Heart right ventricle (tissue), 16 donors: ENCODE measurements around the gene IL21R. TPM values are rescaled to one million over a fixed set of nuclear protein-coding genes. Genes with fewer than 3 reads are reported as not detected.
"Not testable (repeated sequence)": the region's sequence is repeated elsewhere in the genome, so short reads cannot be mapped to it uniquely, and the experiment has no call there.

Source experiments
- ATAC-seq, 8 donors: fragments of 200-7000 bp; cut with Tn5 transposase; one replicate each; pipeline ENCODE4 v1.9.1; 2020; ENCODE audit warnings: mild to moderate bottlenecking in 8 of 8, moderate library complexity in 8 of 8, moderate number of reproducible peaks in 1 of 8
- DNase-seq, 2 donors: peaks; one replicate each; pipeline ENCODE4 v3.0.0-alpha.2; 2020
- H3K27ac ChIP-seq, 10 donors: fragments of 200-600 bp; sonication (generic) in 2 of 10; one replicate each; pipeline versions ENCODE4 v1.5.0 to v1.8.0; 2020 to 2022; ENCODE audit warnings: mild to moderate bottlenecking in 3 of 10
- H3K27me3 ChIP-seq, 7 donors: fragments of 200-600 bp; one replicate each; pipeline ENCODE4 v1.8.0; 2021 to 2022; ENCODE audit warnings: mild to moderate bottlenecking in 2 of 7
- H3K36me3 ChIP-seq, 9 donors: fragments of 200-600 bp; sonication (generic) in 1 of 9; one replicate each; pipeline versions ENCODE4 v1.5.0 to v1.8.0; 2020 to 2022; ENCODE audit warnings: mild to moderate bottlenecking in 2 of 9
- H3K4me1 ChIP-seq, 9 donors: fragments of 200-600 bp; sonication (generic) in 1 of 9; one replicate each; pipeline versions ENCODE4 v1.5.0 to v1.8.0; 2020 to 2022; ENCODE audit warnings: mild to moderate bottlenecking in 4 of 9
- H3K4me3 ChIP-seq, 10 donors: fragments of 200-600 bp; sonication (generic) in 2 of 10; one replicate each; pipeline versions ENCODE4 v1.5.0 to v1.8.0; 2020 to 2022; ENCODE audit warnings: mild to moderate bottlenecking in 7 of 10, moderate library complexity in 2 of 10
- H3K9me3 ChIP-seq, 11 donors: fragments of 200-600 bp in 10 of 11; sonication (generic) in 2 of 11; one replicate each; pipeline versions ENCODE4 v1.5.0 to v1.8.0; 2013 to 2022; ENCODE audit warnings: mild to moderate bottlenecking in 2 of 11, control low read depth in 1 of 11, moderate library complexity in 1 of 11
- CTCF ChIP-seq, 9 donors: fragments of 200-600 bp; sonication (generic) in 2 of 9; IDR thresholded peaks; one replicate each; pipeline versions ENCODE4 v1.5.0 to v1.8.0; 2021 to 2022; ENCODE audit warnings: antibody characterized with exemption in 9 of 9, mild to moderate bottlenecking in 5 of 9, moderate library complexity in 1 of 9
- WGBS, 2 donors: extraction: QIAGEN DNeasy Blood & Tissue Kit; methylation state at CpG; one replicate each; pipeline ENCODE4 v1.1.7; 2013; ENCODE audit warnings: inconsistent platforms in 1 of 2; 5-methylcytosine and 5-hydroxymethylcytosine counted together
- intact Hi-C, 10 donors: fragments of 100-400 bp; cut with DNase I; formaldehyde crosslinking; loops; one replicate each; pipeline versions ENCODE4 v1.11.1 to v1.14.2; 2022
- polyA plus RNA-seq, 2 donors: library from polyadenylated mRNA; stranded (reverse); fragments of 200-250 nt; gene quantifications; one replicate each; pipeline ENCODE4 v1.2.3, GENCODE V29; 2013
- total RNA-seq, 10 donors: library from RNA; stranded (reverse); fragmentation: NEBNext Ultra II Directional in 3 of 10; extraction: Animal tissue kit (Norgen Biotek cat#: 25700) in 3 of 10; gene quantifications; one replicate each; pipeline versions ENCODE4 v1.2.1 to v1.2.4, GENCODE V29; 2021 to 2023
- donor health status: Arrhythmogenic right ventricular cardiomyopathy.
- donor health status: ischemic (EF 13 %, LVEDD 7.1; RV severe dilation, severe dysfunction).
- donor health status: healthy with polysubstance abuse.
- donor health status: DM: no; HTN: yes; CAD: no.
- donor health status: DM: no; HTN: no; CAD: no.
- donor health status: ischemic (EF 25% LVEDD 6.9; RV normal size, moderate dysfunction).
- donor health status: ischemic (EF 25% LVEDD 5.7; RV mildly dilated, moderate dysfunction).
- donor health status: healthy.
- donor health status: DM: yes; HTN: yes; CAD: no.
- donor health status: Ischemic cardiomyopathy.
- donor health status: ischemic (EF 35%, LVEDD 5.7; RV mildly dilated, moderate dysfunction).
- donor health status: nonischemic (EF 11% LVEDD 7.7; RV severe dilation, severe dysfunction).
- donor health status: DM: yes; HTN: yes; CAD: no.
- donor health status: PGD.
- donor health status: ischemic (EF 29% LVEDD 5.4; RV normal size, mild dysfunction).
- donor health status: nonischemic (EF 23%, LVEDD 6.1; RV moderate dilation, normal function).

IL21R gene
- total and polyA plus RNA-seq, 12 donors: 0.06 to 3.6 (median 0.14) TPM; not detected in 2

DNA sequence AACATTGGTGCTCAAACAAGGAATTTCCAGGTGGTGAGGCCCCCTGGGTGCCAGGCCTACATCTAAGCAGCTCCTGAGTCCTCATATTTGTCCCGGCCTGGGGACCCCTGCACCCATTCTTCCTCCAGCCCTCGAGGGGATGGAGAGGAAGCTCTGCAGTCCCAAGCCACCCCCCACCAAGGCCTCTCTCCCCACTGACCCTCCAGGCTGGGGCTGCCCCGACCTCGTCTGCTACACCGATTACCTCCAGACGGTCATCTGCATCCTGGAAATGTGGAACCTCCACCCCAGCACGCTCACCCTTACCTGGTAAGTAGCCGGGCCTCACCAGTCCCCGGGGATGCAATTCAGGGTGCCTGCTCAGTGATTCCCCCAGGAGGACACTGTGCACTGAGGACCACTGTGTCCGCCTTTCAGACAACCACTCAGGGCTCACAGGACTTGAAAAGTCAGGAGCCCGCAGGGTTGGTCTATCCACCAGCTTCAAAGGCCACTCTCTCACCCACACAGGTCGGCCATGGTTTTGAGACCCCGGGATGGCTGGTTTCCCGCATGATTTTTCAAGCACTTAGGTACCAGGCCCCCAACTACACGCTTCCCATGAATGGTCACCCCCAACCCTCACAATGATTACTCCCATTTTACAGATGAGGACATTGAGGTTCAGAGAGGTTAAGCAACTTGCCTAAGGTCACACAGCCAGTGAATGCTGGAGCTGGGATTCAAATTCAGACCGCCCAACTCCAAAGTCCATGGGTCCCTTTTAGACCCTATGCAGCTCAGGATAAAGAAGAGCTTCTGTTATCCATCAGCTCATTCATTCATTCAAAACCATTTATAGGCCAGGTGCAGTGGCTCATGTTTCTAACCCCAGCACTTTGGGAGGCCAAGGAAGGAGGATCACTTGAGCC is 32.4 kb downstream of the IL21R start:
- TF ChIP-seq CTCF (IDR thresholded peaks at IDR 0.05): no peak
- H3K36me3 ChIP-seq: peaks cover 0 to 26% (median 0%) of the 10 kb centered on the region in 9 donors
- no peak overlapping the region for H3K4me3 ChIP-seq
- WGBS, 2 donors: 86 to 87% methylated on average over 16 of the region's 16 CpGs
- ATAC-seq (no peak), DNase-seq (peak in 1 of 2 donors; percentile 2)
- peaks cover 0 to 21% (median 0%) of the 10 kb centered on the region in 9 donors for H3K4me1 ChIP-seq
- H3K27me3 ChIP-seq: peaks cover 0 to 53% (median 25%) of the 10 kb centered on the region in 7 donors
- intact Hi-C loops: no loop called here
- H3K27ac ChIP-seq: no peak overlapping the region
- H3K9me3 ChIP-seq: no peaks in the 10 kb centered on the region

DNA sequence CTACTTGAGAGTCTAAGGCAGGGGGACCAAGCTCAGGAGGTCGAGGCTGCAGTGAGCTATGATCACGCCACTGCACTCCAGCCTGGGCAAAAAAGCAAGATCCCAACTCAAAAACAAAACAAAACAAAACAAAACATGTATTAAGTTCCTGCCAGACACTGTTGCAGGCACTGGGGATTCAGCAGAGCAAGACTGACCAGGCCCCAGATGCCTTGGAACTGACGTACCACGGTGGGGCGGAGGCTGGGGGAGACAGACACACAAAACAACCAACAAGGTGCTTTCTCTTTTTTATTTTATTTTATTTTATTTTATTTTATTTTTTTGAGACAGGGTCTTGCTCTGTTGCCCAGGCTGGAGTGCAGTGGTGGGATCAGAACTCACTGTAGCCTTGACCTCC is 33.2 kb downstream of the IL21R start:
- H3K4me3 ChIP-seq, H3K27ac ChIP-seq, ATAC-seq, intact Hi-C loops, DNase-seq, H3K9me3 ChIP-seq: not testable (repeated sequence)
- peaks cover 0 to 18% (median 0%) of the 10 kb centered on the region in 9 donors for H3K4me1 ChIP-seq
- WGBS, 2 donors: 93% methylated on average over 5 of the region's 5 CpGs
- peaks cover 0 to 46% (median 18%) of the 10 kb centered on the region in 7 donors for H3K27me3 ChIP-seq
- peaks cover 0 to 26% (median 0%) of the 10 kb centered on the region in 9 donors for H3K36me3 ChIP-seq

- H3K9me3 ChIP-seq: no peaks in the 10 kb centered on the region
- peak in 1 of 2 donors; percentile 1 for DNase-seq
- ATAC-seq: no peak
- peaks cover 0 to 9% (median 0%) of the 10 kb centered on the region in 9 donors for H3K4me1 ChIP-seq
- no peak overlapping the region for H3K27ac ChIP-seq
- peaks cover 0 to 29% (median 0%) of the 10 kb centered on the region in 9 donors for H3K36me3 ChIP-seq
- intact Hi-C loops: no loop called here
- 90% methylated on average over 8 of the region's 8 CpGs for WGBS, 2 donors
- no peak for TF ChIP-seq CTCF (IDR thresholded peaks at IDR 0.05)
- peaks cover 0 to 36% (median 12%) of the 10 kb centered on the region in 7 donors for H3K27me3 ChIP-seq
- no peak overlapping the region for H3K4me3 ChIP-seq
Measured at GRCh38 chr16:27436065-27436464, 34.1 kb downstream of the IL21R start.

DNA sequence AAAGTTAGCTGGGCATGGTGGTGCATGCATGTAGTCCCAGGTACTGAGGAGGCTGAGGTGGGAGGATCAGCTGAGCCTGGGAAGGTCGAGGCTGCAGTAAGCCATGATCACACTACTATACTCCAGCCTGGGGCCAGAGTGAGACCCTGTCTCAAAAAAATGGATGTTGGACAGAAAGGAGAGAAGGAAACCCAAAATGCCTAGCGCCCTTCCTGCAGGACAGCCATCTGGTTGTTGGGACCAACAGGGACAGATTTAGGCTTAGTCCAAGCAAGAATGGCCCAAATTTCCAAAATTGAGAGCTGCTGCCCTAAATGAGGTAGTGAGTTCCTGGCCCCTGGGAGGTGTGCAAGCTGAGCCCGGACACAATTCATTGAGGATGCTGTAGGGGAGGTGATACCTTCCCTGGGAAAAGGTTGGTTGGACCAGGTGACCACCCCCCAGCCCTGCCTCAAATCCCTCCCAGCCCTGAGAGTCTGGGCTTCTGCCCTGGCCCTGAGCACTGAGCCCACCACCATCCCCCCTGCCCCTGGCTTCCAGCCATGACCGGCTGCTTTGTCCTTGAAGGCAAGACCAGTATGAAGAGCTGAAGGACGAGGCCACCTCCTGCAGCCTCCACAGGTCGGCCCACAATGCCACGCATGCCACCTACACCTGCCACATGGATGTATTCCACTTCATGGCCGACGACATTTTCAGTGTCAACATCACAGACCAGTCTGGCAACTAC is 35.1 kb downstream of the IL21R start:
- DNase-seq: no peak
- ATAC-seq: no peak
- intact Hi-C loops: no loop called here

More for the DNA sequence above, 35.1 kb downstream of the IL21R start:
- no peak for TF ChIP-seq CTCF (IDR thresholded peaks at IDR 0.05)
- 83 to 89% methylated on average over 9 of the region's 9 CpGs for WGBS, 2 donors
- Histone ChIP-seq H3K9me3 (no peaks in the 10 kb centered on the region), H3K4me3 (no peak overlapping the region), H3K4me1 (peaks cover 0 to 5% (median 0%) of the 10 kb centered on the region in 9 donors), H3K36me3 (peaks cover 0 to 38% (median 0%) of the 10 kb centered on the region in 9 donors), H3K27me3 (peaks cover 0 to 26% (median 4%) of the 10 kb centered on the region in 7 donors), H3K27ac (no peak overlapping the region)
